MCF 10A (cell line): ENCODE measurements around the gene ADGB. TPM values are rescaled to one million over a fixed set of nuclear protein-coding genes. Genes with fewer than 3 reads are reported as not detected.

ENCODE experiments used
- BruUV-seq: library from RNA; stranded (reverse); fragments of 400-500 nt; replicated peaks from 2 replicates; lab custom pipeline; 2021; lab: Mats Ljungman, UMichigan
- CTCF ChIA-PET: fragments of 300-600 bp; sonication (Branson Sonifier 250); formaldehyde crosslinking; extraction: SDS; loops from one replicate; lab custom pipeline; 2021; ENCODE audit warnings: antibody characterized with exemption, inconsistent platforms; lab: Yijun Ruan, JAX
- POLR2A ChIA-PET: fragments of 300-600, 350-650 bp; sonication (Branson Sonifier 250); formaldehyde crosslinking; extraction: SDS; loops from one replicate; lab custom pipeline; 2020; ENCODE audit warnings: antibody characterized with exemption, inconsistent platforms; lab: Yijun Ruan, JAX
- DNase-seq: peaks from one replicate; pipeline ENCODE4 v3.0.0-alpha.2; 2018; ENCODE audit not compliant: unreplicated experiment
- H3K27ac Mint-ChIP-seq: one replicate; pipeline ENCODE4 v1.8.0; 2022; ENCODE audit warnings: mild to moderate bottlenecking, low read depth, mixed read lengths; ENCODE audit not compliant: unreplicated experiment
- H3K27me3 Mint-ChIP-seq: one replicate; pipeline ENCODE4 v1.8.0; 2022; ENCODE audit warnings: mixed read lengths; ENCODE audit not compliant: insufficient read depth, unreplicated experiment
- H3K36me3 Mint-ChIP-seq: one replicate; pipeline ENCODE4 v1.8.0; 2022; ENCODE audit warnings: mild to moderate bottlenecking, moderate library complexity, mixed read lengths; ENCODE audit not compliant: insufficient read depth, unreplicated experiment
- H3K4me1 Mint-ChIP-seq: one replicate; pipeline ENCODE4 v1.8.0; 2022; ENCODE audit warnings: mixed read lengths; ENCODE audit not compliant: insufficient read depth, unreplicated experiment
- H3K4me3 Mint-ChIP-seq: one replicate; pipeline ENCODE4 v1.8.0; 2022; ENCODE audit warnings: mild to moderate bottlenecking, moderate library complexity, mixed read lengths; ENCODE audit not compliant: unreplicated experiment
- H3K9me3 Mint-ChIP-seq: one replicate; pipeline ENCODE4 v1.8.0; 2022; ENCODE audit warnings: mixed read lengths; ENCODE audit not compliant: unreplicated experiment
- intact Hi-C: fragments of 100-400 bp; cut with micrococcal nuclease; formaldehyde crosslinking; loops from 2 replicates; pipeline ENCODE4 v1.14.1; 2022
- total RNA-seq: library from RNA; stranded (reverse); gene quantifications from 2 replicates; pipeline ENCODE4 v1.2.3, GENCODE V29; 2022
- TF ChIP-seq, protein P1 (sequence below): fragments of 200-600 bp; IDR thresholded peaks from one replicate; pipeline ENCODE4 v1.8.0; 2022; ENCODE audit warnings: antibody characterized with exemption, mild to moderate bottlenecking; ENCODE audit not compliant: unreplicated experiment

Gene ADGB
- total RNA-seq, 1 experiment from 2014 or later, result not detected

DNA sequence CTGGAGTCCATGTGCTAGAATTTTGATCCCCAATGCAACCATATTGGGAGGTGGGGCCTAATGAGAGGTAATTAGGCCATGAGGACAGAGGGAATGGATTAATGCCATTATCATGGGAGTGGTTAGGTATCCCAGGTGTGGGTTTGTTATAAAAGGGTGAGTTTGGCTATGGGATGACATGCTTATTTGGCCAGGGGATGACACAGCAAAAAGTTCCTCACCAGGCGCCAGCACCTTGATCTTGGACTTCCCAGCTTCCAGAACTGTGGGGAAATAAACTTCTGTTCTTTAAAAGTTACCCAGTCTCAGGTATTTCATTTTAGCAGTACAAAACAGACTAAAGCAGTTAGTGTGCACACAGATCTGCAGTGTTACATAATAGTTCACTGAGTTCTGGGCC is 84.1 kb downstream of the ADGB start:
- BruUV-seq, result no TSS peak
- Mint-ChIP-seq H3K27me3 (peaks cover 41% of the 10 kb centered on the region), H3K9me3 (no peaks in the 10 kb centered on the region), H3K27ac (no peak overlapping the region), H3K4me3 (no peak overlapping the region), H3K36me3 (no peaks in the 10 kb centered on the region), H3K4me1 (no peaks in the 10 kb centered on the region)
- ChIA-PET POLR2A (no interaction called here), CTCF (interaction anchor here (1.4 kb wide), 1 partner anchor 17 kb away, joined by 4 read pairs; no protein-coding TSS in a partner anchor)
- no peak for DNase-seq
- TF ChIP-seq, protein P1, sequence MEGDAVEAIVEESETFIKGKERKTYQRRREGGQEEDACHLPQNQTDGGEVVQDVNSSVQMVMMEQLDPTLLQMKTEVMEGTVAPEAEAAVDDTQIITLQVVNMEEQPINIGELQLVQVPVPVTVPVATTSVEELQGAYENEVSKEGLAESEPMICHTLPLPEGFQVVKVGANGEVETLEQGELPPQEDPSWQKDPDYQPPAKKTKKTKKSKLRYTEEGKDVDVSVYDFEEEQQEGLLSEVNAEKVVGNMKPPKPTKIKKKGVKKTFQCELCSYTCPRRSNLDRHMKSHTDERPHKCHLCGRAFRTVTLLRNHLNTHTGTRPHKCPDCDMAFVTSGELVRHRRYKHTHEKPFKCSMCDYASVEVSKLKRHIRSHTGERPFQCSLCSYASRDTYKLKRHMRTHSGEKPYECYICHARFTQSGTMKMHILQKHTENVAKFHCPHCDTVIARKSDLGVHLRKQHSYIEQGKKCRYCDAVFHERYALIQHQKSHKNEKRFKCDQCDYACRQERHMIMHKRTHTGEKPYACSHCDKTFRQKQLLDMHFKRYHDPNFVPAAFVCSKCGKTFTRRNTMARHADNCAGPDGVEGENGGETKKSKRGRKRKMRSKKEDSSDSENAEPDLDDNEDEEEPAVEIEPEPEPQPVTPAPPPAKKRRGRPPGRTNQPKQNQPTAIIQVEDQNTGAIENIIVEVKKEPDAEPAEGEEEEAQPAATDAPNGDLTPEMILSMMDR, result no peak
- intact Hi-C loops, result no loop called here

GRCh38 chr6:146689806-146690205 is 91.0 kb downstream of the ADGB start:
- intact Hi-C loops, result no loop called here
- no peak for DNase-seq
- Mint-ChIP-seq H3K36me3 (no peaks in the 10 kb centered on the region), H3K27me3 (peaks cover 64% of the 10 kb centered on the region), H3K4me3 (no peak overlapping the region), H3K27ac (no peak overlapping the region), H3K9me3 (no peaks in the 10 kb centered on the region), H3K4me1 (no peaks in the 10 kb centered on the region)
- POLR2A ChIA-PET, result interaction anchor here (1.0 kb wide), 1 partner anchor 145 kb away, joined by 3 read pairs; no protein-coding TSS in a partner anchor
- CTCF ChIA-PET, result interaction anchor here (0.7 kb wide), 1 partner anchor 10 kb away, joined by 3 read pairs; no protein-coding TSS in a partner anchor
- no TSS peak for BruUV-seq
- TF ChIP-seq, protein P1, result no peak

- BruUV-seq, result no TSS peak
These were observed 94.6 kb downstream of the ADGB start for GRCh38 chr6:146693342-146693741.

GRCh38 chr6:146697921-146698320 is 99.1 kb downstream of the ADGB start:
- Mint-ChIP-seq H3K4me3 (no peak overlapping the region), H3K27me3 (peaks cover 26% of the 10 kb centered on the region), H3K4me1 (no peaks in the 10 kb centered on the region), H3K27ac (no peak overlapping the region), H3K36me3 (no peaks in the 10 kb centered on the region), H3K9me3 (no peaks in the 10 kb centered on the region)
- ChIA-PET CTCF (interaction anchor here (0.6 to 2.7 kb wide), 5 partner anchors 359 to 1614 kb away, joined by 3 to 27 read pairs (median 5); no protein-coding TSS in a partner anchor), POLR2A (interaction anchor here (1.0 to 2.4 kb wide), 2 partner anchors 153 to 656 kb away, joined by 3 to 12 read pairs; partner anchors contain the start of gene RAB32)
- DNase-seq, result no peak
- intact Hi-C loops, result no loop called here
- TF ChIP-seq, protein P1, result no peak
- BruUV-seq, result no TSS peak

More at GRCh38 chr6:146693342-146693741, 94.6 kb downstream of the ADGB start:
- ChIA-PET CTCF (interaction anchor here (1.0 kb wide), 1 partner anchor 765 kb away, joined by 3 read pairs; no protein-coding TSS in a partner anchor), POLR2A (interaction anchor here (0.7 kb wide), 1 partner anchor 155 kb away, joined by 3 read pairs; no protein-coding TSS in a partner anchor)
- DNase-seq, result no peak
- Mint-ChIP-seq H3K4me1 (no peaks in the 10 kb centered on the region), H3K27ac (no peak overlapping the region), H3K4me3 (no peak overlapping the region), H3K9me3 (no peaks in the 10 kb centered on the region), H3K27me3 (peaks cover 54% of the 10 kb centered on the region), H3K36me3 (no peaks in the 10 kb centered on the region)
- TF ChIP-seq, protein P1, result no peak
- intact Hi-C loops, result no loop called here
